Measurements from ENCODE around the gene SLC25A39.

GRCh38 chr17:44311562-44312181, 13.0 kb downstream of the SLC25A39 start:
- TF ChIP-seq POLR2A (IDR thresholded peaks at IDR 0.05) = no peak
- no peak for TF ChIP-seq CTCF (IDR thresholded peaks at IDR 0.05)
- TF ChIP-seq POLR2AphosphoS5 (IDR thresholded peaks at IDR 0.05) = no peak
- no peak for TF ChIP-seq EP300 (IDR thresholded peaks at IDR 0.05; ENCODE audit: low read depth)

Measured in transverse colon (tissue), 4 donors.